ENCODE data around the gene CES3.
A peak's percentile ranks its signal among the peaks of the same experiment; 100 is the strongest.
"Not testable (repeated sequence)": the region's sequence is repeated elsewhere in the genome, so short reads cannot be mapped to it uniquely, and the experiment has no call there.

Gene CES3

DNA sequence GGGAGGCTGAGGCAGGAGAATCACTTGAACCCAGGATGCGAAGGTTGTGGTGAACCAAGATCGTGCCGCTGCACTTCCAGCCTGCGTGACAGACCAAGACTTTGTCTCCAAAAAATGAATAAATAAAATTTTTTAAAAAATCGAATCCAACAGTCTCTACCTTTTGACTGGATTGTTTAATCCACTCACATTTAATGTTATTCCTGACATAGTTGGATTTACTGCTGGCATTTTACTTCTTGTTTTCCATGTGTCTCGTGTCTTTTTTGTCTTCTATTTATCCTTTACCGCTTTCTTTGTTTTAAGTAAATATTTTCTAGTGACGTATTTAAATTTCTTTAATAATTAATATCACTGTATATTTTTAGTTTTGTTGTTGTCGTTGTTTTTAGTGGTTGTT lies 22.0 kb downstream of the CES3 start:
- Histone ChIP-seq H3K27me3 (ENCODE audit: control insufficient read depth, insufficient read depth, low read length, poor library complexity, severe bottlenecking) (no peaks in the 10 kb centered on the region), H3K36me3 (ENCODE audit: control insufficient read depth, insufficient read depth, low read length) (no peaks in the 10 kb centered on the region), H3K27ac (ENCODE audit: insufficient read depth, low read depth, low read length, poor library complexity, severe bottlenecking) (no peak overlapping the region), H3K4me1 (ENCODE audit: control insufficient read depth, insufficient read depth, low read length) (no peaks in the 10 kb centered on the region), H3K4me3 (ENCODE audit: insufficient read depth, low read depth, low read length) (no peak overlapping the region), H3K9me3 (ENCODE audit: control insufficient read depth, low read length) (no peaks in the 10 kb centered on the region)
- 90 to 95% methylated on average over 5 of the region's 9 CpGs for WGBS, 2 experiments

DNA sequence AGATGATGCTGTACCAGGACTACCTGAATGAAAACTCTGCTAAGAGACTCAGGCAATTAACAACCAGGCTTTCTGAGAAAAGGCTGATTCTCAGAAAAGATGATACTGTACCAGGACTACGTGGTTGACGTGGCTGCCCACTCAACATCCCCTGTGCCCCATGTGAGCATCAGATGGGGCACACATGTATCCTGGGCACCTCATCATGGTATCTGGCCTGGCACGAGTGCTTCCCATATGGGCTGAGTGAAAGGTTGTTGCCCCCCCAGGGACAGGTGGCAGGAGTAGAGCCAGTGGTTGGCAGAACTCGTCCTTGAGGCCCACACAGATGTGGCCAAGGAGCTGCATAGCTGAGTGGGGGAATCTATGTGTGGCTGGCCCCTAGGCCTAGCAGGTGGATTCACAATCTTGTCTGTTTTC lies 23.8 kb downstream of the CES3 start:
- H3K27ac ChIP-seq (ENCODE audit: insufficient read depth, low read depth, low read length, poor library complexity, severe bottlenecking), result no peak overlapping the region
- H3K4me1 ChIP-seq (ENCODE audit: control insufficient read depth, insufficient read depth, low read length), result no peaks in the 10 kb centered on the region
- H3K4me3 ChIP-seq (ENCODE audit: insufficient read depth, low read depth, low read length), result no peak overlapping the region
- H3K9me3 ChIP-seq (ENCODE audit: control insufficient read depth, low read length), result no peaks in the 10 kb centered on the region
- 90 to 91% methylated on average over 4 of the region's 4 CpGs for WGBS, 2 experiments
- no peaks in the 10 kb centered on the region for H3K36me3 ChIP-seq (ENCODE audit: control insufficient read depth, insufficient read depth, low read length)
- H3K27me3 ChIP-seq (ENCODE audit: control insufficient read depth, insufficient read depth, low read length, poor library complexity, severe bottlenecking), result no peaks in the 10 kb centered on the region

DNA sequence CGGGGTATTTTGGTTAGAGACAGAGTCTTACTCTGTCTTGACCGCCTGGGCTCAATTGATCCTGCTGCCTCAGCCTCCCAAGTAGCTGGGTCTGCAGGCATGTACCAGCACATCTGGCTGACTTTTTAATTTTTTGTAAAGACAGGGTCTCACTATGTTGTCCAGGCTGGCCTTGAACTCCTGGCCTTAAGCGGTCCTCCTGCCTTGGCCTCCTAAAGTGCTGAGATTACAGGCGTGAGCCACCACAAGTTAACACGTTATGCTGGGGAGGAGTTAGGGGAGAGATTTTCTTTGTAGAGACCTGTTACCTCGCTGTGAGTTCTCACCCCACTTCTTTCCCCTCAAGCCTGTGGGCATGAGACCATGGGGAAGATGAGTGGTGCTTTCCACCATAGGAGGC lies 25.5 kb downstream of the CES3 start:
- H3K36me3 ChIP-seq (ENCODE audit: control insufficient read depth, insufficient read depth, low read length), result no peaks in the 10 kb centered on the region
- no peaks in the 10 kb centered on the region for H3K27me3 ChIP-seq (ENCODE audit: control insufficient read depth, insufficient read depth, low read length, poor library complexity, severe bottlenecking)
- WGBS, 2 experiments, result 89 to 92% methylated on average over 6 of the region's 6 CpGs
- no peaks in the 10 kb centered on the region for H3K9me3 ChIP-seq (ENCODE audit: control insufficient read depth, low read length)
- no peak overlapping the region for H3K4me3 ChIP-seq (ENCODE audit: insufficient read depth, low read depth, low read length)
- H3K27ac ChIP-seq (ENCODE audit: insufficient read depth, low read depth, low read length, poor library complexity, severe bottlenecking), result no peak overlapping the region
- no peaks in the 10 kb centered on the region for H3K4me1 ChIP-seq (ENCODE audit: control insufficient read depth, insufficient read depth, low read length)

DNA sequence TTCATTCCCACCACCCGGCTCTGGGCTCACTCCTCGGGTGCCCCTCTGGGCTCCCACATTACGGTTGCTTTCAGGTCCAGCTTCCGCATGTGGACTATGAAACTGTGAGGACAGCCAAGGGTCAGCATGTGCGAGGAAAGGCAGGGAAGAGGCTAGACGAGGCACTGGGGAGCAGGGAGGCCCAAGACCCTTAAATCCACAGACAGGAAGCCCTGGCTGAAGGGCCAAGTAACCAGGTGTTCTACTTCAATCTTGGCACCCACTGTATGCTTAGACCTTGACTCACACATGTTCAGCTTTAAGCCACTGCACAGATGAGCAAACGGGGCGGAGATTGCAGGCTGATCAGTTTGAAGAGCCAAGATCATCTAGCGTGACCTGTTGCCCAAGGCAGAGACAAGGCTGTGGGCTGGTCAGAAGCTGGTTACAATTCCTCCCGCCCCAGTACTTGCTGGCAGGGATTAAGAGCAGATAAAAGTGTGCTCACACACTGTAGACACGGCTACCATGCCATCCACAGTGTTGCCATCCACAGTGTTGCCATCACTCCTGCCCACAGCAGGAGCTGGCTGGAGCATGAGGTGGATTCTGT lies 27.2 kb downstream of the CES3 start, which contains the start of gene CES4A:
Gene CES4A (plus strand): TSS at position 393 of the 592 bp plus-strand sequence. CDS start 184 bp downstream, at position 577.
- Histone ChIP-seq H3K4me1 (ENCODE audit: control insufficient read depth, insufficient read depth, low read length) (no peaks in the 10 kb centered on the region), H3K36me3 (ENCODE audit: control insufficient read depth, insufficient read depth, low read length) (no peaks in the 10 kb centered on the region), H3K9me3 (ENCODE audit: control insufficient read depth, low read length) (no peaks in the 10 kb centered on the region), H3K27ac (ENCODE audit: insufficient read depth, low read depth, low read length, poor library complexity, severe bottlenecking) (no peak within 1 kb of the TSS), H3K4me3 (ENCODE audit: insufficient read depth, low read depth, low read length) (no peak within 1 kb of the TSS), H3K27me3 (ENCODE audit: control insufficient read depth, insufficient read depth, low read length, poor library complexity, severe bottlenecking) (no peaks in the 10 kb centered on the region)
- WGBS, 2 experiments, result 91 to 92% methylated on average over 11 of the region's 11 CpGs

DNA sequence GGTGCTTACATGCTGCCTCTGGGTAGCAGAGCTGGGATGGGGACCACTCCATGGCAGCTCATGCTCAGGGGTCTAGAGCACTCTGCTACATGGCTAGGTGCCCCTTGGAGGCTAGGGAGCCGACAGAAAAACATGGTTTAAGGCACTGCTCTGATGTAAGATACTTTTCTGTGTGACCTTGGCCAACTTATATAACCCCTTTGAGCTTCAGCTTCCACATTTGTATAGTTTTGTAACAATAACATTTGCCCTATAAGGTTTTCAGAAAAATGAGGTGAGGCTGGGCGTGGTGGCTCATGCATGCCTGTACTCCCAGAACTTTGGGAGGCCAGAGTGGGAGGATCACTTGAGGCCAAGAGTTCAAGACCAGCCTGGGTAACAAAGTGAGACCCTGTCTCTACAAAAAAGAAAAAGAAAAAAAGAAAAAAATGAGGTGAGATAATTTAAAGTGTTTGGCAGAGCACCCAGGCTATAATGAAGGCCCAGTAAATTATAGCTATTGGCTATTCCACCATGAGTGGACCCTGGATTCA lies 30.5 kb downstream of the CES3 start:
- H3K36me3 ChIP-seq (ENCODE audit: control insufficient read depth, insufficient read depth, low read length), result no peaks in the 10 kb centered on the region
- WGBS, 2 experiments, result 81 to 90% methylated on average over 2 of the region's 2 CpGs
- no peaks in the 10 kb centered on the region for H3K4me1 ChIP-seq (ENCODE audit: control insufficient read depth, insufficient read depth, low read length)

DNA sequence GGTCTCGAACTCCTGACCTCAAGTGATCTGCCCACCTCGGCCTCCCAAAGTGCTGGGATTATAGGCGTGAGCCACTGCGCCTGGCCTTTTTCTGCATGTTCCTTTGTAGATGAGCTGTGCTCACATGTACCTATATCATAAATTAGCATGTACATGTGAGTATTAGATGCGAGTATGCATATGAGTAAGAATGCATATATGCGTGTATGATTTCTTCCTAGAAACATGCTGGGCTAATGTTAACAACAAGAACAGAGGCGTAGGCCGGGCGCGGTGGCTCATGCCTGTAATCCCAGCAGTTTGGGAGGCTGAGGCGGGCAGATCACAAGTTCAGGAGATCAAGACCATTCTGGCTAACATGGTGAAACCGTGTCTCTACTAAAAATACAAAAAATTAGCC lies 32.5 kb downstream of the CES3 start:
- peaks cover 20% of the 10 kb centered on the region for H3K27me3 ChIP-seq (ENCODE audit: control insufficient read depth, insufficient read depth, low read length, poor library complexity, severe bottlenecking)
- not testable (repeated sequence) for H3K36me3 ChIP-seq (ENCODE audit: control insufficient read depth, insufficient read depth, low read length); H3K9me3 ChIP-seq (ENCODE audit: control insufficient read depth, low read length); H3K4me1 ChIP-seq (ENCODE audit: control insufficient read depth, insufficient read depth, low read length); H3K4me3 ChIP-seq (ENCODE audit: insufficient read depth, low read depth, low read length); H3K27ac ChIP-seq (ENCODE audit: insufficient read depth, low read depth, low read length, poor library complexity, severe bottlenecking)
- 89 to 91% methylated on average over 12 of the region's 12 CpGs for WGBS, 2 experiments

More for the DNA sequence above, 30.5 kb downstream of the CES3 start:
- Histone ChIP-seq H3K27ac (ENCODE audit: insufficient read depth, low read depth, low read length, poor library complexity, severe bottlenecking) (no peak overlapping the region), H3K4me3 (ENCODE audit: insufficient read depth, low read depth, low read length) (no peak overlapping the region), H3K9me3 (ENCODE audit: control insufficient read depth, low read length) (no peaks in the 10 kb centered on the region), H3K27me3 (ENCODE audit: control insufficient read depth, insufficient read depth, low read length, poor library complexity, severe bottlenecking) (peaks cover under 1% of the 10 kb centered on the region)

DNA sequence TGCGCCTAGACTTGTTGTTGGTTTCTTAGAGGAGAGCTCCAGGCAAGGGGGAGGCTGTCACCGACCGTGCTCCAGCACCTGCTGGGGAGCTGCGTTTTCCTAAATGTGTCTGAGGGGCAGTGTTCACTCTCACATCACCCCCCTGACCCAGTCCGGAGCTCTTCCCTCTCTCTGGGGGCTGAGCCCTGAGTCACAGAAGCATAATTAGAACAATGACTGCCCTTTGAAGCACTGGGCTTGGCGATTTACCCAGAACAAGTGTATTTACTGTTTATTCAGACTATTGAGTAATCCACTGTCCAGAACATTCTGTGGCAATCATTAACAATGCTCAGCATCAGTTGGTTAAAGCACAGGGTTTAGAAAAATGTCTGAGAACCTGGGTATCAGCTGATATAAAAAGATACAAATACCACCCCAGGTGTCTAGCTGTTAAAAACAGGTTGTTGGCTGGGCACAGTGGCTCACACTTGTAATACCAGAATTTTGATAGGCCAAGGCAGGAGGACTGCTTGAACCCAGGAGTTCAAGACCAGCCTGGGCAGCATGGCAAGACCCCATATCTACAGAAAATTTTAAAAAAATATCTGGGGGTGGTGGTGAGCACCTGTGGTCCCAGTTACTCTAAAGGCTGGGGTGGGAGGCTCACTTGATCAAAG lies 35.4 kb downstream of the CES3 start:
- H3K4me1 ChIP-seq (ENCODE audit: control insufficient read depth, insufficient read depth, low read length), result no peaks in the 10 kb centered on the region
- no peak overlapping the region for H3K27ac ChIP-seq (ENCODE audit: insufficient read depth, low read depth, low read length, poor library complexity, severe bottlenecking)
- H3K4me3 ChIP-seq (ENCODE audit: insufficient read depth, low read depth, low read length), result no peak overlapping the region
- peaks cover 49% of the 10 kb centered on the region for H3K27me3 ChIP-seq (ENCODE audit: control insufficient read depth, insufficient read depth, low read length, poor library complexity, severe bottlenecking)
- no peaks in the 10 kb centered on the region for H3K36me3 ChIP-seq (ENCODE audit: control insufficient read depth, insufficient read depth, low read length)
- WGBS, 2 experiments, result 69 to 74% methylated on average over 6 of the region's 6 CpGs
- no peaks in the 10 kb centered on the region for H3K9me3 ChIP-seq (ENCODE audit: control insufficient read depth, low read length)

DNA sequence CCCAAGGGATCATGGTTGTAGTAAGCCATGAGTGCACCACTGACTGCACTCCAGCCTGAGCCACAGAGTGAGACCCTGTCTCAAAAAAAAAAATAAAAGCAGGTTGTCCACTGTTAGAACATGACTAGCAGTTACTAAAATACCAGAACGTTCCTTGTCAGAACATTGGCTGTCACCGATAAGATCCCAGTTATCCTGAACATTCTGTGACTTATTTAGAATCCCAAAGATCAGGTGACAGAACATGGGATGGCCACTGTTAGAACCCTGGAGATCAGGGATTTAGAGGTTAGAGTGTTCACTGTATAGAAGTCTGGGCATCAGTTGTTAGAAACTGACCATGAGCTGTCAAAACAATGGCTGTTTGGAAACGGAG lies 35.9 kb downstream of the CES3 start:
- Histone ChIP-seq H3K27me3 (ENCODE audit: control insufficient read depth, insufficient read depth, low read length, poor library complexity, severe bottlenecking) (peaks cover 54% of the 10 kb centered on the region), H3K4me3 (ENCODE audit: insufficient read depth, low read depth, low read length) (no peak overlapping the region), H3K4me1 (ENCODE audit: control insufficient read depth, insufficient read depth, low read length) (no peaks in the 10 kb centered on the region), H3K9me3 (ENCODE audit: control insufficient read depth, low read length) (no peaks in the 10 kb centered on the region), H3K27ac (ENCODE audit: insufficient read depth, low read depth, low read length, poor library complexity, severe bottlenecking) (no peak overlapping the region), H3K36me3 (ENCODE audit: control insufficient read depth, insufficient read depth, low read length) (no peaks in the 10 kb centered on the region)
- 78 to 81% methylated on average over 3 of the region's 3 CpGs for WGBS, 2 experiments

DNA sequence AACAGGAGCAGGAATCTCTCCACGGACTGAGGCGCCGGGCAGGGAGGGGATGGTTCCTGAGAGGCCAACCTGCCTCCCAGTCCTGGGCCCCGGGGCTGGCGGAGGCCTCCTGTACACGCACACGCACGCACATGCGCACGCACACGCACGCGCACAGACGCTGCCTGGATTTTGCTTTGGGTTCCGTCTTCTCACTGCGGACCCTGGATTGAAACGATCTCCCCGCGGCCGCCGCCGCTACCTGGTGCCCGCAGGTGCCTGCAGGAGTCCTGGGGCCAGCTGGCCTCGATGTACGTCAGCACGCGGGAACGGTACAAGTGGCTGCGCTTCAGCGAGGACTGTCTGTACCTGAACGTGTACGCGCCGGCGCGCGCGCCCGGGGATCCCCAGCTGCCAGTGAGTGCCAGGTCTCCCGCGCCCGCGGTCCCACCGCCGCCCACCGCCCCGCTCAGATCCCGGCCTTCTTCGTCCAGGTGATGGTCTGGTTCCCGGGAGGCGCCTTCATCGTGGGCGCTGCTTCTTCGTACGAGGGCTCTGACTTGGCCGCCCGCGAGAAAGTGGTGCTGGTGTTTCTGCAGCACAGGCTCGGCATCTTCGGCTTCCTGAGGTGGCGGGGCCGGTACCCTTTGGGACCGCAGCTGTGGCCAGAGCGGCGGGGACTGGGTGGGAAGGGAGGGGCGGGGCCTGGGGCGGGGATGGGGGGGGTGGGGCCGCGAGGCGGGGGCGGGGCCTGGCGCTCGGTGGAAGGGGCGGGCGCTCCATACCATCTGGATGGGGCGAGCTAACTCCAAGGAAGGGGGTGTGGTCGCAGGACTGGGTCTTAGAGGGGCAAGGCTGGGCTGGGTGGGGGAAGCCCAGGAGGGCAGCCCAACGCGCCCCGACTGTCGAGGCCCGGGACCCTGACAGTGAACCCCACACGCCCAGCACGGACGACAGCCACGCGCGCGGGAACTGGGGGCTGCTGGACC lies 39.6 kb downstream of the CES3 start:
- Histone ChIP-seq H3K27me3 (ENCODE audit: control insufficient read depth, insufficient read depth, low read length, poor library complexity, severe bottlenecking) (peaks cover 66% of the 10 kb centered on the region), H3K4me3 (ENCODE audit: insufficient read depth, low read depth, low read length) (peak overlapping the region; percentile 39), H3K9me3 (ENCODE audit: control insufficient read depth, low read length) (no peaks in the 10 kb centered on the region), H3K4me1 (ENCODE audit: control insufficient read depth, insufficient read depth, low read length) (no peaks in the 10 kb centered on the region), H3K27ac (ENCODE audit: insufficient read depth, low read depth, low read length, poor library complexity, severe bottlenecking) (no peak overlapping the region), H3K36me3 (ENCODE audit: control insufficient read depth, insufficient read depth, low read length) (no peaks in the 10 kb centered on the region)
- WGBS, 2 experiments, result 5% methylated on average over 83 to 88 of the region's 89 CpGs

DNA sequence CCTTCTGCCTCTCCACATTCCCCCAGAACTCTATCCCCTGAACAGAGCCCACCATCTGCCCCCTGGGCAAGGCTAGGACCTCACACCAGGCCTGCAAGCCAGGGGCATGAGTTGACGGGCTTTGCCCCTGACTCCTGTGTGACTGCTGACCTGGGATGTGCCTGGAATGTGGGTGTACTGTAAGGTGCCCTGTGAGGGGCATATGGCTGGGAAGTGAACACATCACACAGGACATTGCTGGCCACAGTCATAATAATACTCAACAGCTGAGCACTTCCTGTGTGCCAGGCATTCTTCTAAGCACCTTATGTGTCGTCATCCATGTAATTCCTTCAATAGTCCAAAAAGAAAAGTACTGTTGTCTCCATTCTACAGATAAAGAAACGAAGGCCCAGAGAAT lies 40.7 kb downstream of the CES3 start:
- Histone ChIP-seq H3K4me1 (ENCODE audit: control insufficient read depth, insufficient read depth, low read length) (no peaks in the 10 kb centered on the region), H3K4me3 (ENCODE audit: insufficient read depth, low read depth, low read length) (no peak overlapping the region)
- 86 to 95% methylated on average over 3 of the region's 3 CpGs for WGBS, 2 experiments

More for the DNA sequence above, 40.7 kb downstream of the CES3 start:
- Histone ChIP-seq H3K27ac (ENCODE audit: insufficient read depth, low read depth, low read length, poor library complexity, severe bottlenecking) (no peak overlapping the region), H3K9me3 (ENCODE audit: control insufficient read depth, low read length) (no peaks in the 10 kb centered on the region), H3K36me3 (ENCODE audit: control insufficient read depth, insufficient read depth, low read length) (no peaks in the 10 kb centered on the region), H3K27me3 (ENCODE audit: control insufficient read depth, insufficient read depth, low read length, poor library complexity, severe bottlenecking) (peaks cover 65% of the 10 kb centered on the region)

Data from ectodermal cell (in vitro differentiated cells).